NCI-H2227 (cell line): ENCODE data around the gene ZBTB16.

Experiments used
- DNase-seq: peaks from one replicate; lab custom pipeline; 2025; ENCODE audit not compliant: unreplicated experiment; lab: John Stamatoyannopoulos, UW

ZBTB16 gene

DNA sequence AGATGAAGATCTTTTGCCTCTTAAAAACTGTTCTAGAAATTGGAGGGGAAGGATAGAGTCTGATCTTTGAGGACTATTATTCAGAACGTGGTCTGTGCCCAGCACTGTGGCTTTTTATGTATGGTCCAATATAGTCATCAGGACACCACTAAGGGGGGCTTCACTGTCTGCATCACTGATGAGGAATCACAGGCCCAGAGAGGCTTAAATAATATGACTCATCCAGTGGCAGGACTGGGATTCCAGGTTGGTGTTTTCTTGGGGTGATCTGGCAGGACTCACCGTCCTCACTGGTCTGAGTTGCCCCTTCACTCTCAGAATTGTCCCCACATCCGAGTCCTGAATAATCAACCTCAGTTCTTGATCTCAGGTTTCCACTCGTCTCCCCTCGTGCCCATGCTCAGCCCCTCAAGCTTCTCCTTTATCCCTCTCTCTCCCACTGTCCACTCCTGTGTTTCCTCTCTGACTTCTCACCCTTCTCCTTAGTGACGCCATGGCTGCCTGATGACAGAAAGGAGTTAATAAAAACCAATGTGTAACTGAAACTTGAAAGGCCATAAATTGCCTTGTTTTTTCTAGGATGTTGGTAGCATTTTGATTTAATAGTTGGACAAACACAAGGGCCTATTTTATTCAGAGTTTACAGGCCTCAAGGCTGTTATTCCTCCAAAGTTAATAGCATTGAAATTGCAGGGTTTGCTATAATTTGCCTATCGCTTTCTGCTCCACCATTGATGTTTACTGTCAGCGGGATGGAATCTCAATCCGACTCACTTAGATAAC, 141.0 kb downstream of the ZBTB16 start:
- DNase-seq: peak; percentile 84

DNA sequence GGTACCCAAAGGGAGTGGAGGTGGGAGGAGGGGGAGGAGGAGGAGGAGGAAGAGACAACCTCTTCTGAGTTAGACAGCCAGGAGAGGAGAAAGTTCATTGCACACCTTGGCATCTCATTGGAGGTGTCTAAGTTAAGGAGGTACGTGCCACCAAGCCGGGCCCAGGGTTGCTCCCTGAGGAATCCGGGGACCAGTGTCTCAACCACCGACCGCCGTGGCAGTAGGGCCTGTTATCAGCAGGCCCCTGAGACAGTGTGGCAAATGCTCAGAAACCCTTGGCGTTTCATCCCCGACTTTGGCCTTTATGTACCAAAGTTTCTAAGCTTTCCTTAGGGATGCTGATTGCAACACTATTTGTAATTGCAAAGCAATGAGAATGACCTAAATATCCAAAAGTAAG, 141.7 kb downstream of the ZBTB16 start:
- DNase-seq: peak; percentile 59

DNA sequence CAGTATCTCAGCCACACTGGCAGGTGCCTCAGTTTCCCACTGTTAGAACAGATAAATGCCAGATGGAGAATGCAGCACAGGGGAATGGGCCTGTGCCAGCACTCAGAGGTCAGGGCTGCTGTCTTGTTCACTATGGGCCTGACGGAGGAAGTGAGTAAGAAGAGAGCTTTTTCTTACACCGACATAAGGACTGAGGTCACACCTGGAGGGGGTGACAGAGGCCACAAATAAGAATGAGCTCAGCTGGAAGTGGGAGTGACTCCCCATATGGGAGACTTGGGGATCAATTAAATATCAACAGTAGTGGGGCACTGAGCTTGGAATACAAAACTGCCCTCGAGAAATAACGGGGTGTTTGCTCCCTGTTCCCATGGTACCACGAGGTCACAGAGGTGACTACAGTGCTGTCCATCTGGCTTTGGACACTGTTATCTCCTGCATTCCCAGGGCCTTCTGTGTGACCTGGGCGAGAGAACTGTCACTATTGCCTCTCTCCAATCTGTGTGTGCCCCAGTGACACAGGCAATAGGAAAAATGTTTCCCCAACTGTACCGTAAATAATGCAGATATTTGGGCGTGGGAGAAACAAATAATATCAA, 142.6 kb downstream of the ZBTB16 start:
- no peak for DNase-seq

DNA sequence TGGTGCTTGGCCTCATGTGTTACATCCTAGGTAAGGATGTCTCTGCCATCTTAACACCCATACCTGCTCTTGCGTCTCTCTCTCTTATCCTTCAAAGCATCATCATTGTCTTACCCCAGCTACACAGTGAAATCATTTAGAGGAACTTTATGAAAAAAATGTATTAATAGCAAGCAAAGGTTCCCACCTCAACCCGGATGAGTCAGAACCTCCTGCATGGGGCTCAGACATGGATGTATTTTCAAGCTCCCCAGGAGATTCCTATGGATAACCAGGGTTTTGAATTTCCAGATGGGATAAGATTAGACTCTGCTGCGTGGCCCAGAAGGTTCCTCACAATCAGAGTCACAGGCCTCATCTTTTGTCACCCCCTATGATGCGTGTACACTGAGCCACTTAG, 147.6 kb downstream of the ZBTB16 start:
- no peak for DNase-seq

DNA sequence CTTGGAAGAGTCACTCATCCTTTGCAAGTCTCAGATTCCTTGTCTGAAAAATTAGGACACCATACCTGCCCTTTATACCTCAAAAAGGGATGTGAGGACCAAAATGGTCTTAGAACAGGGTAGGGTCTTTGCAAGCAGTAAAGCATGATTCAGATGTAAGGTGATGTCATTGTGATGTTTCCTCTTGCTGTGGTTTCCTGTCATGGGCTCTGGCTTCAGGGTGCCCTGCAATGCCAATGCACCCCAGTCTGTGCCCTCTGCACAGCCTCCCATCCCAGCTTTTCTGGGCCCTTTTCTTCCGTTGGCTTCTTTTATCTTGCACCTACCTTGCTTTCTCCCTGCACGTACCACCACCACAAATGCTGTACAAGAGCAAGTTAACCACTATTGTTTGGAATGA, 148.9 kb downstream of the ZBTB16 start:
- DNase-seq: no peak

DNA sequence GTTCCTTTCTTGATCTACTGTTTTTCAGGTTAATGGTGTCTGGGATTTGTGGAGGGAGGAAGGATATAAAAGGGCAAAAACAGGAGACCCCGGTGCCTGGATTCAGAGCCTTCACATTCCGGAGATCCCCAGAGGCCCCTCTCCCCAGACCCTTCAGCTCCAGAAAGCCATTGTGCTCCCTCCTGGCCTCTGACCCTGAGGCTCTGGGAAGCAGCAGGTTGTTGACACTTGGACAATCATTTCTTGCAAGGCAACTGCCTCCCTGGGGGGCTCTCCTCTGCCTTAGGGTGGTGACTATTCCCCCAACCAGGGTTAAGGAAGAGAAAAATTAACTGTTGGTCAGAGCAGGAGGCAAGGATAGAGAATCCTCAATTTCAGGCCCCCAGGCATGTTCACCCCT, 149.8 kb downstream of the ZBTB16 start:
- DNase-seq: no peak

DNA sequence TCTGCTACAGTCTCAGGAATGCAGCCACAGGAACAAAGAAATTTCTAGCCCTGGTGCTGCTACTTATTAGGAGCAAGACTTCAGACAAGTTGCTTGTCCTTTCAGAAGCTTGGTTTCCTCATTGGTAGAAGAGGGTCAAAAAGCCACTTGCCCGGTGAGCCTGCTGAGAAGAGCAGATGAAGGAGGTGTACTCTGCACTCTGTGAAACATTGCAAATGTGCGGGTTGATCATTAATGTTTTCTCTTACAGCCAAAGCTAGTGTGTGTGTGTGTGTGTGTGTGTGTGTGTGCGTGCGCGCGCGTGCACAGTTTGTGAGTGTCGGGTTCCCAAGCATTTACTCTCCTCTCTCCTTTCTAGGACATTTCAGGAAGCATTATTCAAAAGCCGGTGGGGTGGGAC, 150.4 kb downstream of the ZBTB16 start:
- peak; percentile 54 for DNase-seq

DNA sequence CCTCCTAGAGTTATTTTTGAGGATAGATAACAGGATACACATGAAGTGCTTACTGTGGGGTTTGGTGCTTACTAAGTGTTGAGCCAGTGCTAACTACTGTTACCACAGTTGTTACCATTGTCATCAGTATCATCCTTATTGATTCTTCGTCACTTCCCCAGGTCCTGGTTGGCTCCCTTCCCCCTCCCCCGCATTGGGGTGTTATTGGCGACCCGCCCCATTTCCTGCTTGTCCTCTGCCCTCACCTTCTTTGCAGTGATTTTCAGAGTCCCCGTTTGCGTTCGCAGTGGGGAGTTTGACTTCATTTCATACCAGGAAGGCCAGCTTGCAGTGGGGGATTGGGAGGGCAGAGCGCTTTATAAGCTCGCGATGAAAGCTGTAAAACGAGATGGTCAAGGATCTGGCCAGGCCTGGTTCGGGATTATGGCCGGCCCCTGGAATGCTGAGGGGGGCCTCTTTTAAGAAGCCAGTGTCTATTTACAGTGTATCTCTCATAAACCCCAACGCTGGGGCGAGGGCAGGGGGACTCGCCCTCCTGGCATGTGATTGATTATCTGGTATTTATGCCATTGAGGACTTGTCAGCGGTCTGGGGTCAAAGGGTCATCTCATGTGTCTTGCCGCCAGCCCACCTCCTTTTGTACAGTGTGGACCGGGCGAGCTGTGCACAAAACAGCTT, 152.1 kb downstream of the ZBTB16 start:
- DNase-seq: no peak

DNA sequence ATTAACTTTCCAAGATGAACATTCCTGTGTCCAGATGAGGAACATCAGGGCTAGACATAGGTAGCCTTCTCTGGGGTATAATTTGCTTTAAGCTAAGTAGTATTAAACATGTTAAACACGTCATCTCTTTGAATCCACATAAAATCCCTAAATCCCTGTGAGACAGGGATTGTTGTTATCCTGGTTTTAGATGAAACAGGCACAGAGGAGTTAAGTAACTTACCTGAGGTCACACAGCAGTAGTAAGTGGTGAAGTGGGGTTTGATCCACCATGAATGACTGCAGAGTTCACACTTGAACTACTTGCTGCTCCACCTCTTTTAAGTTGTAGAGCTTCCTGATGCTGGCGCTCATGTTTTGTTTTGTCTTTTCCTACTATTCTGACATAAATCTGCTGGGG, 154.1 kb downstream of the ZBTB16 start:
- no peak for DNase-seq

DNA sequence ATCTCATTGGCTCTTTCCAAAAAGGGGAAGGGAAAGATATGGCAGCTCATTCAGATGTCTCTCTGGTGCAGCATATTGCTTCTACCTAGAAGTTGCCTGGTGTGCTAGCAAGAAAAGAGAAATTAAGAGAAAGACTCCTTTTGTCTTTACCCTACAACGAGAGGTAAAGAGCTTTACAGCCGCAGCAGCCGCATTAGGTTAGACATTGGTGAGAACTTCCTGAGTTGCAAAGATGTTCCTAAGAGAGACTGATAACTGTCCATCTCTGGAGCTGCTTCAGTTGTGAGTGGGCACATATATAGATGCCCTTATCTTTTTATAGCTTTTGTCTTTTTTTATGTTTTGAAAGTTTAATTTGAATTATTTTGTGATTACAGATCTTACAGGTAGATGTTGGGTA, 155.9 kb downstream of the ZBTB16 start:
- no peak for DNase-seq

DNA sequence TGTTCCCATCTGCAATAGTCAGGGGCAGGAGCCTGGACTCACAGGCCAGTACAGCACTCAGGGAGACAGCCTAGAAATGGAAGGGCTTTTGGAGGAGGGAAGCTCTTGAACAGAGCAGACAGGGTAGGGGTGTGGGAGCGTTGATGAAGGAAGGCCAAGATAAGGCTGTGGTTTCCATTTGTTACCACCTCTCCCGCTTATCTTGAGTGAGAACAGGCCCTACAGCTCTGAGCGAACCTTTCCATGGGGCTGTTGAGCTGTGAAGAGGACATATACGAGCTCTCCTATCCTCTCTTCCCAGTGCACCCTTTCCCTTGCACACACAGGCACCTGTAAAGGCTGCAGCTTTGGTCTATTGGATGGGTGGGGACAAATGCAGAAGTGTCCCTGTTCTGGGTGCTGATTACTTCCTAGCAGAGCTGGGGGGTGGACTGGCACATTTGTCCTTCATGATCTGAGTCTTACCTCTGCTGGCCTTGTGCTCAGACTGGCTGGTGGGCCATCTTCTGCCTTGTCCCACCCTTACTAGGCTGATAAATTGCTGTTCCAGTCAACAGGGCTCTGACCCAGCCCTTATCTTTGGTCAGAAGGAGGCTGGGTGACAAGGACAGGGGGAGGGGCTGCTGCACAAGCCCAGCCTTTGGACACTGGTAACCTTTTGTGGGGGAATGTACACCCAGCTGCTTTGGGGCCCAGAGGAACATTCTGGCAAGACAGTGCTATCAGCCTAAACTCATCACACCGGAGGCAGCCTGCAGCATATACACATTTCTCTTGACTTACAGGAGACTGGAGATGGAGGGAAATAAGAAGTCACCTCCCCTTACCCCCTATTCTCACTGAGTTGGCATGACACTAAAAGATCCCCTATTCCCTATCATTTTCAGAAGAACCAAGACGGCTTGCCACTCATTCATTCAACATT, 156.6 kb downstream of the ZBTB16 start:
- no peak for DNase-seq

DNA sequence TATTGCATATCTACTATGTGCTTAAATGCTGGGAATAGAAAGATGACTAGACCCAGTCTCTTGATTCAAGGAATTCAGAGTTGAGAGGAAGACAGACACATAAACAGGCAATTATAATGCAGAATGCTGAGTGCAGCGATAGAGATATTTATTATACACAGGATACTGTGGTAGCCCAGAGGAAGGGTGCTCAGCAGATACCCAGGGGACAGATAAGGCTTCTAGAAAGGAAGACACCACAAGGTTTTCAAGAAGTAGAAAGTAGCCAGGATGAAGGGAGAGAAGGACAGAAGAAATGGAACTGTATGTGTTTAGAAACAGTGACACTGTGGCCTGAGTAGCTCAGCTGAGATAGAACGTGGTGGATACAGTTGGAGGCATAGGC, 157.3 kb downstream of the ZBTB16 start:
- DNase-seq: no peak

DNA sequence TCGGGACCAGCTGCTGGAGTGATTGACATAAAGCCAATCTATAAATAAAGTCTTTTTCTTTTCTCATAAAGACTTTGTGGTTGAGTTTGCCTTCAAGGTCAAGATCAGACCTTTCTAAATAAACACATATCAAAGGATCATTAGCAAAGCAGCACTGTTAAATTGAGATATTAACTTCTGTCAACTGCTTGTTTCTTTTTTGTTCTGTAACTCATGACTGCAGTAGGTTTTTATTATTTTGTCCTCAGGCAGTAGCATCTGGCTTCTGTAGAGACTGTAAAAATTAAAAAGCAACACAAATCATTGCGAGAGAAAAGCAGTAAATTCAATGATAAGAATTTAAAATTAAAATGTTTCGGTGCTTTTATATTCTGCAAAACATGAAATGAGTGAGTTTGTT, 159.0 kb downstream of the ZBTB16 start:
- no peak for DNase-seq

DNA sequence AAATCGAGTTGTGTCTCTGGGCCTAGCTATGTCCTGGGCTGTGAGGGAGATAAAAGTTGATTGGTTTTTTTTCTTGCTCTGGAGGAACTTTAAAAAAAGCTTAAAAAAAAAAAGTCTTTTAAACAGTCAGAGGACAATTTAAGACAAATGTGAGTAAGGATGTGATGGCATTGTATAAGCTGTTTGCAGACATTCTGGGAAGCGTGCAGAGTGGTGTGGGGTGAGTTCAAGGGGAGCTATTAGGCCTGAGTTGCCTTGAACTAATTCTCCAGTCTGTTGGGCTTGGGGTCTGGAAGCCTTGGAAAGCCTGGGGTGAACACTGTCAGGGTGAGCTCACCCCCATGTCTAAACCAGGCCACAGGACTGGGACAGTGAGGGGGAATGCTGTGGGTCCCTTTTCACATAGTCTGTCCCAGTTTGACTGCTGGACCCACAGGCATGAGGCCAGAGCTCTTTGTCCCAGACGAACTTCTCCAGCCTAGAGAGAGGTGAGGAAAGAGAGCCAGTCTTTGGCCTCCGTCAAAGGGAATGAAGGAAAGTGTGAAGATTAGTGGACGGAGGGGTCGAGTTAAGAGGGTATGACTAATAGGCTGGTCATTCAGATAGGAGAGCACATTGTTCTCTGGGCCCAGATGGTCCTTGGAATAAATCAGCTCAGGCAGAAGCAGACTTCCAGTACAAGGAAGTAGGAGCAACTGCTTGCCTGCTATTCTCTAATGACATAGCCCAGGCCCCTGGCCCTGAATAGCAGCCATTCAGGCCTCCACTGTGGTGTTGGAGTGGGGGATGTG, 160.2 kb downstream of the ZBTB16 start:
- DNase-seq: no peak

DNA sequence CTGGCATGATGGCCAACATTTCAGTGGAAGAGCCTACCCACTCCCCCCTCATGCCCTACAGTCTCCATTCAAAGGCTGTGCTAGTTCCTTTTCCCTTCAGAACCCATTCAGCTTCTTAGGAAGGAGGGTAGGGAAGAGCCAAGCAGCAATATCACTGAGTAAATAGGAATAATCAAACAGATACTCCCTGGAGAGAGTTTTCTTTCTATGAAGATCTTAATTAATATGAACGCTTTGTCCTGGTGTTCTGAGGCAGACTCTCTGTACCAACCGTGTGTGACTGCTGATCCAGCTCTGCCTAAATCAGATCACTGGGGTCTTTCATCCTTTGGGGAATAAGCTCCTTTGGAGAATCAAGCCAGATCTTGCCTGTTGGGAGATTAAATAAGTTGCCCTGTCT, 161.5 kb downstream of the ZBTB16 start:
- no peak for DNase-seq

DNA sequence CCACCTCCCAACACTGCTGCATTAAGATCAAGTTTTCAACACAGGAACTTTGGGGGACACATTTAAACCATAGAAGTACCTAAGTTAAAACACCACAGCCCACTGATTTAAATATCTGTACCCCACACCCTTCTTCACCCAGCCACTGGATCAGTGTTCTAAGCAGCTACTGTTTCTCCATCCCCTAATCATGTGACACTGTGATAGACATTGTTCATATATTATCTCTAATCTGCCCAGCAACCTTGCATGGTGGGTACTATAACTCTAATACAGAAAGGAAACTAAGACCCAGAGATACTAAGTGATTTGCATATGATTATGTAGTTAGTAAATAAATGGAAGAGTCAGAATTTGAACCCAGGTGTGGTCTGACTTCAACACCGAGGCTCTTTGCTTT, 166.2 kb downstream of the ZBTB16 start:
- no peak for DNase-seq

DNA sequence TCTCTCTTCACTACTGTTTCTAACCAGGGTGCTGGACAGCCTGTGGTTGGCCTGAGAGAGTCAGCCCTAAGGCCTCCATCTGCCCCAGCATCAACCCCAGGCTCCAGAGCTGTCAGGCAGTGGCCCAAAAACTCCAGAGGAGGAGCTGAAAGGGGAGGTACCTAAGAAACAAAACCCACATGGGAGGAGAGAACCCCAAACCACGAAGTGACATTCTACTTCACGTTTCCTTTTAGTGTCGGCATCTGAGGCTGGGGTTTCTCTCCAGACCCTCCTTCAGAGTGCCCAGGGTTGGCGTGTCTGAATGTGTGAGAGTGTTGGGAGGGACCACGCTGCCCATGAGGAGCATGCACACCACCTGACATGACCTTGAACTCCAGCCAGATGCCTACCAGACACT, 166.8 kb downstream of the ZBTB16 start:
- DNase-seq: no peak

DNA sequence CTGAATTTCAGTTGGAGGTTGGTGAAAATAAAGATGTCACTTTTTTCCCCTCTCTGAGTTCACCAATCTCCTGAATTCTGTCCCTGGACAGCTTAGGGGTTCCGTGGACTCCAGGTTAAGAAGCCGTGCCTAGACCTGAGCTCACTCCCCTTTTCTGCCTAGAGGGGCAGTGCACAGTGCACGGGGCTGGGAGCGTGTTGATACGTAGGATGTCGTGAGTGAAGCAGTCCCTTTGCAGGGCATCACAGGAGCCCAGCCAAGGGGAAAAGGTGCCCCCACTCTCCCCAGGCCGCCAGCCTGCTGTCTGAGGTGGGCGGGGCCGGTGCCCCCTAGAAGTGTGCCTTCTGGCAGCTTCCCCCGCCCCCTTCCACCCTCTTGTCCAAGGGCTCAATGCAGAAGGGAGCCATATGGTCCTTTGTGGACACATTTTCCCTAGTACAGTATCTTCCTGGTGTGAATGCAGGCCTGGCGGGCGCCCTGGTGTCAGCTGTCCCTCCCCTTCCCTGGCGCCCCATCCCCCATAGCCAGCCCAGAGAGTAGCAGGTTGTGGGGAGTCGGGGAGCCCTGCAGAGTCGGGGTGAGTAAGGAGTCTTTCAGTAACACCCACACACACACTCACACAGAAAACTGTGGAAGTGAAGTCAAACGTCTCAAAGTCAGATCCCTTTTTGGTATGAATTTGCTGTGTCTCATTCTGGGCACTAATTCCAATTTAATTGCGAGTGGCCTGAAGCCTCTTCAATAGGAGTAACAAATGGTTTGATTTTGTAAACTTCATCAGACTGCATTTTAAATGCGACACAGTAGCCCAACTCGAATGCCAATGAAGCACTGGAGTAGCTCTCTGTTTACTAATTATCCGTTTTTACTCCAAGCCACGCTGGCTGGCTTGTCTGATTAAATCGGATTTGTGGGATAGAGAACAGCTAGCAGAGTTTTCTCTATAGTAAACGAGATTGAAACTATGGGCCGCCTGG, 169.2 kb downstream of the ZBTB16 start:
- DNase-seq: peak; percentile 62

DNA sequence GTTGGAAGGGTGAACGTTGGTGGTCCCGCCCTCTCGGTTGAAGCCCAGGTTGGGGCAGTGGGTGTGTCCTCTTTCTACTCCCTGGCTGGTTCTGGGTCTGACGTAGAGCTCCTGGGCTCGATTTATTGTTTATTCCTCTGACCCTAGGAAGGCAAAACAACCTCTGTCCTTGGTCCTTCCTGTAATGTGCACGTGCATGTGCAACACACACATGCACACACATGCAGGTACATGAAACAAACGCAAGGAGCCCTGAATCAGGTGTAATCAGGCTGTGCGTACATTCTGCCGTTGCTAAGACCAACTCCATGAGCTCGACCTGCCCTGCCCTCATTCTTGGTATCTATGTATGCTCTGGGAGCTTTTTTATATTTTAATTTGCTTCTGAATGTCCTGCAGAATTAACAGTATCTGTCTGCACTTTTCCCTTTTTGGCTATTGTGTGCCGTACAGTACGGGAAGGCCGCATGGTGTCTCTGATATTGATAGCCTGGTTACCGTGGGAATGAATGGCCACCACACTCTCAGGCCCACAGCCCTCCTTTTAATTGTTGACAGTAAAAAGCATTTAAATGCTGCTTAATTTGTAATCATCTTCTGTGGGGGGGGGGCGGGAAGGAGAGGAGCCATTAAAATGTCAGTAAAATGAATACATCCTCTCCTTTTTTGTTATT, 170.7 kb downstream of the ZBTB16 start:
- DNase-seq: no peak
